IPS DF 4.7 (cell line): Measurements from ENCODE around the gene NPAS1.

ENCODE experiments used
- DNase-seq: peaks from one replicate; pipeline ENCODE4 v3.0.0-alpha.2; 2013; ENCODE audit warnings: low spot score; ENCODE audit errors: extremely low read depth

The NPAS1 gene, protein sequence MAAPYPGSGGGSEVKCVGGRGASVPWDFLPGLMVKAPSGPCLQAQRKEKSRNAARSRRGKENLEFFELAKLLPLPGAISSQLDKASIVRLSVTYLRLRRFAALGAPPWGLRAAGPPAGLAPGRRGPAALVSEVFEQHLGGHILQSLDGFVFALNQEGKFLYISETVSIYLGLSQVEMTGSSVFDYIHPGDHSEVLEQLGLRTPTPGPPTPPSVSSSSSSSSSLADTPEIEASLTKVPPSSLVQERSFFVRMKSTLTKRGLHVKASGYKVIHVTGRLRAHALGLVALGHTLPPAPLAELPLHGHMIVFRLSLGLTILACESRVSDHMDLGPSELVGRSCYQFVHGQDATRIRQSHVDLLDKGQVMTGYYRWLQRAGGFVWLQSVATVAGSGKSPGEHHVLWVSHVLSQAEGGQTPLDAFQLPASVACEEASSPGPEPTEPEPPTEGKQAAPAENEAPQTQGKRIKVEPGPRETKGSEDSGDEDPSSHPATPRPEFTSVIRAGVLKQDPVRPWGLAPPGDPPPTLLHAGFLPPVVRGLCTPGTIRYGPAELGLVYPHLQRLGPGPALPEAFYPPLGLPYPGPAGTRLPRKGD

DNA sequence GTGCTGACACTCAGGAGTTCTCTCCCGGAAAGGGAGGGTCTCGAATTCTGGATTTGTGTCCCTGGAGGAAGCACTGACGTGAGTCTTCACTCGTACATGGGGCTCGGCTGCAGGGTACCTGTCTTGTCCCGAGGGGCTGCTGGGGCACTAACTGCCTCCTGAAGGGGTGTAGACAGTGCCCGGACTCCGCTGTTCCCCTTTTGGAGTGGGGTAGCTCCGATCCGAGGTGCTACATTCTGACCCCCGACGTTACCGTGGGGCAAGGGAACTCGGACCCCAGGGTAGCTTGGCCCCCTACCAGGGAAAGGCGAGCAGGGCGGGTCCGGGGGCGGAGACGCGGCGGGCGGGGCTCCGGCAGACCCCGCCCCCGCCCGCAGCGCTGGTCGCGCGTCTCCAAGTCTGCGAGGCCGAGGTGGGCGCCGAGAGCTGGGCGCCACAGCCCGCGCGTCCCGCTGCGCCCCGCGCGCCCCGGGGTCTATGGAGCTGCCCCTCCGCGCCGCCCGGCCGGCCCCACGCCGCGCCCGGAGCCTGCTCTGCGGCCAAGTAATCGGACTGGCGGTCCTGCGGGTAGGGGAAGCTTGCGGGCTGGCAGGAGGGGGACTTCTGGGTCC lies at the start of gene NPAS1:
TSS of gene NPAS1 (plus strand) at position 407 of the 611 bp plus-strand sequence. CDS start 1,211 bp downstream, outside the sequence.
- DNase-seq, result no peak

DNA sequence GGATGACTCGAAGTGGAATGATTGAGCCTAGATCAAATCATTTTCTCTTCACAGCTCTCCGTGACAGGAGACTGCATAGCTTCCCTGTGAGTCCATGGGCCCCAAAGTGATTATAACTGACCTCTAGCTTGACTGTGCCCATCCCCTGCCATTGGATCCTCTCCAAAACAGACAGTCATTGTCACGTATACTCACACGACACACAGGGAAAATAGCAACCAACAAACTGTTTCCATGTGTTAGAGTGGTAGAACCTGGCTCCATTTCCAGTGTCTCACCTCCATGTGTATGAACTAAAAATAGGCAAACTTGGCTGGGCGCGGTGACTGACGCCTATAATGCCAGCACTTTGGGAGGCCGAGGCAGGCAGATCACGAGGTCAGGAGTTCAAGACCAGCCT lies 48.8 kb upstream of the NPAS1 start:
- no peak for DNase-seq

DNA sequence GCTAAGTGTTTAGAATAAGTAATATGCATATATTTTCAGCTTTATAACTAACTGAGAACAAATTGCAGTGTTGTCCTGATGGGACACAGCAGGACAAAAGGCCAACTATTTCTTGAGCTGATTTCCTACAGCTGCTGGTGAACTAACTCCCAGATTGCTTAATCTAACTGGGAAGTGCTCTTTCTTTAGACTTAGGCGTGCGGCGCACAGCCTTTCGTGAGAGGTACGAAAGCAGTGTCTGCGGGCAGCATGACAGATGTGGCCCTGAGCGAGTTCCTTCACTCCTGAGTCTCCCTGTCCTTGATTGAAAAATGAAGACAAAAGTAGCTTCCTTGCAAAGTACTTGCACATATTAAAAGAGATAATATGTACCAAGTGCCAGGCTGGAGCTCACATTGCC lies 47.3 kb upstream of the NPAS1 start:
- DNase-seq, result no peak

DNA sequence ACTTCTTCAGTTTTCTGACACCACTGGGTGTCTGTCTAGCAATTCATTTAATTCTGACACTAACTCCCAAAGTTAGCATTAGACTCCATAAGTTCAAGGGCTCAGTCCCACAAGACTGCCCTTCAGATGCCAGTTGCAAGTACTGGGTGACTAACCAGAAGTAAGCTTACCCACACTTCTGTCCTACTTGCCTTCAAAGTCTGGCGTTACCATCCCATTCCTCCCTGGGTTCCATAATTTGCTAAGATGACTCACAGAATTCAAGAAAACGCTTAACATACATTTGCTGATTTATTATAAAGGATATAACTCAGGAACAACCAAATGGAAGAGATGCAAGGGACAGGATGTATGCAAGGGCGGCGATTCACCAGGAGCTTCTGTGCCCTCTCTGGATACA lies 45.5 kb upstream of the NPAS1 start:
- no peak for DNase-seq

DNA sequence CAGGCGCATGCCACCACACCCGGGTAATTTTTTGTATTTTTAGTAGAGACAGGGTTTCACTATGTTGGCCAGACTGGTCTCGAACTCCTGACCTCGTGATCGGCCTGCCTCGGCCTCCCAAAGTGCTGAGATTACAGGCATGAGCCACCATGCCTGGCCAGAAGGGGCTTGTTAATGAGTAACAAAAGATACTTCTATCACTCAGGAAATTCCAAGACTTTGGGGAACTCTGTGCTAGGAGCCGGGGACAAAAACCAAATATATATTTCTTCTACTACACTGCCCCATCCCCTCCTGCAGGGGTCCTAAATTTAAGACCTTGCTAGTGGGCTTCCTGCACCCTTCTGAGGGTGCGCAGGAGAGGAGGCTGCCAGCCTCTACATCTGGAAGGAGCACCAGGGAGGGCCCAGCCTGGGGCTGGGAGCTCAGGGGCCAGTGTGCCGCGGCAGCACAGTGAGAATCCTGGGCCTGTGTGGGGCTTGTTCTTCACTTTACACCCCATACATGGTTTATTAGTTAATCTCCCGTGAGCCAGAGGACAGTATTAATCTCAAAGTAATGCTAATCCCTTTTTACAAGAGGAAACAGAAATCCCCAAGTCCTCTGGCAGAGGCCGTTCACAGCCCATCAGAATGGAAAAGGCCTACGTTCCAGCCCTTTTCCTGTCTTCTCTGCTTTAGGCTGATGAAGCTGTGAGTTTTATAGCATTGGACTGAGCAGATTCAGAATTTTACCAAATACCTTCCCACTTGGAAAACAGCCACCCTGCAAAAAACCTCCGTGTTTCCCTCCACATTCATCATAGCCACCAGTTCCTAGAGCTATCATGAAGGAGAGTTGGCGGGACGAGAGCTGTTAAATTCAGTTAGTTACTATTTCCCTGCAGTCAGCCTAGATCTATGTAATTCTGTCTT lies 44.4 kb upstream of the NPAS1 start:
- DNase-seq, result no peak

DNA sequence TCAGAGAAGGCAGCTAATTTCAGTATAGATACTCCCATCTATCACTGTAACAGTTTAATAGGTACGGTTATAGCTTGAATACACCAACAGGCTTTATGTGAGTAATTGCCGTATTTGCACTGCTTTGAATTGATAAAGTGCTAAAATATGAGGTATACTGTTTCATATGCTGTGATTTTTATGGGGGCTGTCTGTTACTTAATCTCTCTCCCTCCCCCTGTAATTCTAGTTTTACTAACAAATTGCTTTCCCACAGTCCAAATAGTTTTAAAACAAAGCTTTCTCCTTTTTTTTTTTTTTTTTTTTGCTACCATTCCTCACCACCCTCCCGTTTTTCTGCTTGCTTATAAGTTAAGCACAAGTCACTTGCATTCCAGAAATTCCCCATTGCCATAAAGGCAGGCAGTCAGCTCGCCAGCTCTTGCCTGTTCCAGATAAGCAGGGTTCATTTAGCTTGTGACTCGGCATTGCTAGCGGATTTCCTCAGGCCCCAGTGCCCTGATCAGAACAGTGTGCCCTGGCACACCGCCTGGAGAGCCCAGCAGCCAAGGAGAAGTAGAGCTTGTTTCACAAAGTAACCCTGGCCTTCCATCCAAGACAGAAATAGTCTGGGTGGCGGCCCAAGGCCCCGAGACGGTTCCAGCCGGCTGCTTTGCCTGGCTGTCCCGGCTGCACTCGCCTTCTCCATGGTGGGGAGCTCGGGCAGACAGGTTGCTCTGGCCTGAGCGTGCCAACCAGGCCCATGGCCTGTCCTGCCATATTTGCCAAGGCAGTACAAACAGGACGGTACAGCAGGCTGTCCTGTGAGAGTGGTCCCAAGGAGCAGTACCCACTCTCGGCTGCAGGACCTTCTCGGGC lies 43.5 kb upstream of the NPAS1 start:
- DNase-seq, result no peak

DNA sequence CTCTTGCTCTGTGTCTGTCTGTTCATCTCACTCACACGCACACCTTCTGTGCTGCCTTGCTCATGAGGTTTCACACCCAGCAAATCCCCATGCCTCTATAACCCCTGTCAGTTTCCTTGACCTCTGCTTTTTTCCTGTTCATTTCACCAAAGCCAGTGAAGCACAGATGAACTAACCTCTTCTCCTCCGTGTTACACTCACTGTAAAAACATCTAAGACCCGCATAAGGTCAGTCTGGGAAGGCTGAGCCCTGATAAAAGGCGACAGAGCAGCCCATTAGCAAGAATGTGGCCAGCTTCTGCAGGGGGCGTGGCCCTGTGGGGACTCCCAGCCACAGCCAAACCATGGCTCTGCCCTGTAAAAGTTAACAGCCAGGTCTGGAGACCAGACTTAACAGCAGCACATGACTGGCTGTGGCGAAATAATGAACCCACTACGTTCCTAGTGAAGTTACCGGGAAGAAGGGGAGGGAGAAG lies 42.8 kb upstream of the NPAS1 start:
- DNase-seq, result no peak

DNA sequence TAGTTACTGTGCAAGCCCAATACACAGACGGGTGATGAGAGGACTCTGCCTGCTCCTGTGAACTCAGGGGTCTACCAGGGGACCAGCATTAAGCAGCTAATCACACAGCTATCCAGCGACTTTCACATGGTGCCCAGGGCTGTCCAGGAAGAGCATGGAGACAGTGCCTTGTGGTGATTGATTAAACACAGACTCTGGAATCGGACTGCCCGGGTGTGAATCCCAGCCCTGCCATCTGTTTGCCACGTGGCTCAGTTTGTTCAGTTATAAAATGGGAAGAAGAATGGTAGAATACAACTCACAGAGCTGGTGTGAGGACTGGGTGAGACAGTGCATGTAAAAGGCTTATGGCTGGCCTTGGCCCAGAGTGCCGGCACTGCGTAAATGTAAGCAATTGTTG lies 42.1 kb upstream of the NPAS1 start:
- DNase-seq, result no peak

DNA sequence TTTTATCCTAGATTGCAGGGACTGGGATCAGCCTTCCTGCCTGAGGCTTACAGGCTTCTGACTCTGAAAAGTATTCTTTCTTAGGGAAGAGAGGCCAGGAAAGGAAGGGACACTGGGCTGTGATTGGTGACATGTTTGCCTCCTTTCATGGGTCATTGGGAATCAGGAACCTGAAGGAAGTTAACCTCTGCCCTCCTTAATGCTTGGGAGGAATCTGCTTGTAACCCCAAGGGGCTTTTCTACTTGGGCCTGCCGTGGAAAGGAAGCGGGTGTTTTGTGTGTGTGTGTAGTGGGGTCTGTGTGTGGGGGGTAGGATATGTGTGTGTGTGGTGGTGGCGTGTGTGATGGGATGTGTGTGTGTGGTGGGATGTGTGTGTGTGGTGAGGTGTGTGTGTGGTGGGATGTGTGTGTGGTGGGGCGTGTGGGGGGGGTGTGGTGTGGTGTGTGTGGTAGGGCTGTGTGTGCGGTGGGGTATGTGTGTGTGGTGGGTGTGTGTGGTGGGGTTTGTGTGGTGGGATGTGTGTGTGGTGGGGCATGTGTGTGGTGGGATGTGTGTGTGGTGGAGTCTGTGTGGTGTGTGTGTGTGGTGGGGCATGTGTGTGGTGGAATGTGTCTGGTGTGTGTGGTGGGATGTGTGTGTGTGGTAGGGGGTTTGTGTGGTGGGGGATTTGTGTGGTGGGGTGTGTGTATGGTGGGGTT lies 41.3 kb upstream of the NPAS1 start:
- DNase-seq, result no peak

DNA sequence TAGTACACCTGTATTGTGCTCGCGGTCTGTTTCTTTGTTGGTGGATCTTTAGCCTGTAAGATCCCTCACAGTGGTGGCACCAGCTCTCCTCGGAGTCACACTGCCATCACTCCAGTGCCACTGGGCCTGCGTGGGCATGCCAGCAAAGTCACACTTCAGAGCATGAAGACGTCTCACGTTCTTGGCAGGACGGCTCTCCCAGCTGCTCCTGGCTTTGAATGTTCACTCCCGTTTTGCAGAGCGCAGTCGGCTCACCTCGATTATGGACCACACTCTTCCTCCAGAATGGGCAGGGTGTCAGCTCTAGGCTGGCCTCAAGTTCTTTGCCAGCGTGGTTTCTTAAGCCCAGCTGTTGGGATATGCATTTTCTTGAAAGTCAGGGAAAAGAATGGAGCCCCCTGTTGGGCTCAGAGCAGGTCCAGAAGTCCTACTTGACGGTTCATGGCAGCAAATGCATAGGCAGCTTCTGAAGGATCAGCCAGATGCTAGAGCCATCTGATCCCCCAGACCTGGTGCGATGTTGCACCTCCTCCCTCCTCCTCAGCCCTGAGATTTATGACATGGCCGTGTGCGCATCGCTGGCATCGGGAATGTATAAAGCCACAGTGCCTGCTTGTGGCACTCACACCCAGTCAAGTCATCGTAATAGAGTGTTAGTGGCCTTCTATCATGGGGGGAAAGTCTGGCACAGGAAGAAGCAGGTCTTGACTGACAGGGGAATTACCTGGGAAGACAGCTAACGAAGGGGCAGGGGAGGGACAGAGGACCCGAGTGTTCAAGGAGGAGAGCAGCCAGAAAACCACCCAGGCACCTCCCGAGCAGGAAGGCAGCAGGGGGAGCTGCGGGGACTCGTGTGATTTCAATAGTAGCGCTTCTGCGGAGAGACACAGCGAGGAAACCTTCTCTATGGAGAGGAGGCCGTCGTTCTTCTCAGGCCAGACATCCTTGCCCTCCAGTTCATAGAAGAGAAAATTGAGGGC lies 40.2 kb upstream of the NPAS1 start:
- DNase-seq, result no peak

DNA sequence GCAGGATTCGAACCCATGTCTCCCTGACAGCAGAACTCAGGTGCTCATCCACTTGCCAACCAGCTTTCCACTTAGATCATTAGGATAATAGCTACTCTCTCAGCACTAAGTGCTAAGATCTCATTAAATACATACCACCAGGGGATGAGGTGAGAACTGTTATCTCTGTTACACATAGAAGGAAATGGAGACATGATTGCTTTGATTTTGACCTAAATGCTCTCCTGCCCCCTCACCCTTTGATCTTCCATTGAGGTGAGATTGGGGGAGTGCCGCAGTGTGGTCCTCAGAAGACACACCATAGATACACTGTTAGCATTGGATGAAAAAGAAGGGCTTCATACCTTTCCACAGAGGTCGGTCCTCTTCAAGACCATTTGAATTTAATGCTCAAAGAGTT lies 38.9 kb upstream of the NPAS1 start:
- DNase-seq, result no peak

DNA sequence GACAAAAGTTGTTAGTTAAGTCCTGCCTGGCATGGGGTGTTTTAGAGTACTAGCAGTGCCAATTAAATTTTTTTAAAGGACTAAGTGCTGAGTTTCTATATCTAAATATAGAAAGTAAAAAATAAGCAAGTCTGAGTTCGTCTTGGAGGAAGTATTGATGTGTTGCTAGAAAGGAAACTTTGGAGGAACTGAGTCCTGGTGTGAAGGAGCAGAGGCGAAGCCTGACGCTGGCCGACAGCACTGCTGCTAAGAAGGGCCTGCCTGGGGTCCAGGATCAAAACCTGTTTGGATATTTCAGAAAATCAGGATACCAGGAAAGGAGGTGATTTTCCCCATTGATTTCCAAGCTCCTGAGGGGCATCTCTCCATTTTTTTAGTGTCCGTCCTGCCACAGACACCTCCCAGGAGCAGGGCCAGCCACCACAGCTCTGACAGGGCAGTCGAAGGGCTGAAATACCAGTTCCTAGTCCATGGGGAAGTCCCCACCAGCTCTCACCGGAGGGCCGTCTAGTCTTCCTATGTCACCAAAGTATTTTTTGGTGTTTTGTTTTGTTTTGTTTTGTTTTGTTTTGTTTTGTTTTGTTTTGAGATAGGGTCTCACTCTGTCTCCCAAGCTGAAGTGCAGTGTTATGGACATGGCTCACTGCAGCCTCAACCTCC lies 38.2 kb upstream of the NPAS1 start:
- no peak for DNase-seq

DNA sequence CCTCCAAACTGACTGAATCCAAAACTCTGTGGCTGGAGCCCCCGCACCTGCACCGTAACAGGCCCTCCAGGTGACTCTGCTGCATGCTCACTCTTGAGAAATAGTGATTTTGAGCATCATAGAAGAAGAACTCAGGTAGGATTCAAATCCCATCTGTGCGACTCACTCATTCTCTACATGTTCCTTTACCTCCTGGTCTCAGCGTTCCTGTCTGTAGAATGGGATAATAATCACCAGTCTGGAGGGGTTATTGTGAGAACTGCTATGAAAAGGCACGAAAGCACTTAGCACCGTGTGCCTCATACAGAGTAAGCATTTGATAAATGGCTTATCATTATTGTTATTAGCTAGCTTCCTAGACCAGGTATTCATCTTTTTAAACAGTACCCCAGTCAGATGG lies 36.5 kb upstream of the NPAS1 start:
- DNase-seq, result no peak

DNA sequence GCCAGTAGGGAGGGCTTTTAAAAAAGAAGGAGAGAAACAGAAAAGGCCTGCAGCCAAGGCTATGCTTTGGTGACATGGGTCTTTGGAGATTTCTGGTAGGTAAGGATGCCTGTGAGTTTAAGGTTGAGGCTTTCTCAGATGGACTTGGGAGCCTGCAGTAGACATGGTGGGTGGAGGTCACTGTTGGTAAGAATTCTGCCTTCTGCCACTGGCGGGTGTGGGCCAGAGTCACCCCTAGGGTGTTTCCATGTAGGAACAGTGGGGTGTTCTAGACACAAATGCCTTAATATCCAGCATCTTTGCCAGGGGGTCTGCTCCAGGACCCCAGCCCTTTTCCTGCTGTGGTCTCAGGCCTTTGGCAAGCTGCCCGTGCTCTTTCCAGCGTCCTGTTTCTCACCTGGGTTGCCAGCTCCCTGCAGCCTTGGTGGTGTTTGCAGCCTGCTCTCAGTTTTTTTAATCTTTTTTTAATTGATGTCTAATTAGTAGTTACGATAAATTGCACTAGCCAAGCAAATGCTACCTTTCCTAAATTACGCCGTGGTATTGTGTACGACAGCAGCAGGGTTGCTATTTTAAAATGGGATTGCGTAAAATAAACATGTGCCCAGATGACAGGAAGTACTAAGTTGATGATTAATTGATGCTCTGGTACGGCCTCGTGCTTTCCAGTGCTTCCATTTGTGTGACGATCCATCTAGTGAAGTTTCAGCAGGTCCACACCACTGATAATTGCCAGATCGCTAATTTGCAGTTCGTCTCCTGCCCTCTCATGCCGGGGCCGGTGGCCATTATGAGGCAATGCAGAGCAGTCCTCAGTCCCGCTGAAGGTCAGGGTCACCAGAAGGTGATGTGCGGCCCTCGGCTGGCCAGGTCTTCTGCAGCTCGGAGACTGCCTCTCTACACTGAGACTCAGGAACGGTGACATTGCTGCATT lies 35.3 kb upstream of the NPAS1 start:
- DNase-seq, result no peak

DNA sequence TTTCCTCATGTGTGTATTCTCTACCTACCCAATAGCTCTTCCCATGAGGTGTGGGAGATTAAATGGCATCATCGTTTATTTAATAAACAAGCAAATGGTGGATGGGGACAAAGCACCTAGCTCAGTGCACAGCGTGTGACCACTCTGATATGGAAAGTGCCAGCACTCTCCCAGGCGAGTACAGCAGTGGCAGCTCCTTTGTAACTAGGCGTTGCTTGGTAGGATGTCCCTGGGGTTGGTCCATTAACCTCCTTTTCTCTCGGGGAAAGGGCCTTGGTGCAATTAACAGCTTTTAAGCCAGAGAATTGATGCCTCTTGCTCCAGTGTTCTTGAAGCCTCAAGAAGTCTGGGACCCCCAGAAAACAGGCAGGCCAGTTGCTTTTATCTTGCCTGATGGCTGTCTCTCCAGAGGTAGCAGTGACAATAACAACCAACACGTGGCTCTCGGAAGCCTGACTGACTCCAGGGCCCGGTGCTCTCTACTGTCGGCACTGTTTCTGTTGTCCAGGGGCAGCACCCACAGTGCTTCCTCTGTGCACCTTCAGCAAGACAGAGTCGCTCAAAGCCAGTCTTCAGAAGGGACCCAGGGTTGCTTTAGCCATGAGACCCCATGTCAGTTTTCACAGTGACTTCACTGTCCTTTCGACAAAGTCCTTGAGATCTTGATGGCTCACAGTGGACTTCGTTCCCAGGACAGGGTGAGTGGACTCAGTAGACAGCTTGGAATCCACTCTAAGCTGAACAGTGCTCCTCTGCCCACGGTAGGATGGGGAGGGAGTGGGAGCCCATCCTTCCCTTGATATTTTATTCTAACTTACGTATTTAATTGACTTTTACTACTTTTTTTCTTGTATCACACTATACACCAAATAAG lies 33.9 kb upstream of the NPAS1 start:
- DNase-seq, result no peak

DNA sequence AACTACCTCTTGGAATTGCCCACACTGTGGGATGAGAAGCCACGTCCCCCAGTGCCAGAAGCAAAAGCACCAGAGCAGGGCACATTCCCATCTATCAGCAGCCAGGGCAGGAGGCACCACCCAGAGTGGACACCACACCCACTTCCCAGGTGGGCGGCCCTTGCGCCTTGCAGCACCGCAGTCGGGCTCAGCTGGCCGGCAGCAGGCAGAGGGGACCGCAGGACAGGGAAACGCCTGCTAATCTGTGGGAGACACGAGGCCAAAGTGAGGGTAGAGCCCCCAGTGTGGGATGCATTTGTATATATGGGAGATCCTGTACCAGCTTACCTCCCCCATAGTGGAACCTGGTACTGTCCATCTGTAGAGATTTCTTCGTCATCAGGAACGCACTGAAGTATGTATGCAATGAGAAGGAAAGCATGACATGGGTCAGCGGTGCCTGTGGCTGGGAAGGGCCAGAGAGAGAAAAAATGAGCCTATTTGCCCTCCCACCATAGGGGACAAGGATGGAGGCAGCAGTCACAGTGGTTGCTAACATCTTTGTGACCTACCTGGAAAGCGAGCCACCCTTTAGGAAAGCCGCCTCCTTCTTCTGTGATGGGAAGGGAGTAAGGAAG lies 30.9 kb upstream of the NPAS1 start:
- DNase-seq, result no peak
